Lower leg skin (tissue), 3 donors: ENCODE results near the gene DBH.

Source experiments
- POLR2A ChIP-seq, 2 donors: fragments of 450-650 bp; IDR thresholded peaks; one replicate each; pipeline ENCODE4 v1.6.1; 2016 to 2017; ENCODE audit warnings: antibody characterized with exemption in 2 of 2, mild to moderate bottlenecking in 1 of 2, moderate library complexity in 1 of 2
- TF ChIP-seq, protein P1 (sequence below), 3 donors: fragments of 450-650 bp; IDR thresholded peaks; one replicate each; pipeline ENCODE4 v1.5.1; 2016; ENCODE audit warnings: antibody characterized with exemption in 3 of 3, mild to moderate bottlenecking in 3 of 3, moderate library complexity in 2 of 3

- TF ChIP-seq, protein P1, sequence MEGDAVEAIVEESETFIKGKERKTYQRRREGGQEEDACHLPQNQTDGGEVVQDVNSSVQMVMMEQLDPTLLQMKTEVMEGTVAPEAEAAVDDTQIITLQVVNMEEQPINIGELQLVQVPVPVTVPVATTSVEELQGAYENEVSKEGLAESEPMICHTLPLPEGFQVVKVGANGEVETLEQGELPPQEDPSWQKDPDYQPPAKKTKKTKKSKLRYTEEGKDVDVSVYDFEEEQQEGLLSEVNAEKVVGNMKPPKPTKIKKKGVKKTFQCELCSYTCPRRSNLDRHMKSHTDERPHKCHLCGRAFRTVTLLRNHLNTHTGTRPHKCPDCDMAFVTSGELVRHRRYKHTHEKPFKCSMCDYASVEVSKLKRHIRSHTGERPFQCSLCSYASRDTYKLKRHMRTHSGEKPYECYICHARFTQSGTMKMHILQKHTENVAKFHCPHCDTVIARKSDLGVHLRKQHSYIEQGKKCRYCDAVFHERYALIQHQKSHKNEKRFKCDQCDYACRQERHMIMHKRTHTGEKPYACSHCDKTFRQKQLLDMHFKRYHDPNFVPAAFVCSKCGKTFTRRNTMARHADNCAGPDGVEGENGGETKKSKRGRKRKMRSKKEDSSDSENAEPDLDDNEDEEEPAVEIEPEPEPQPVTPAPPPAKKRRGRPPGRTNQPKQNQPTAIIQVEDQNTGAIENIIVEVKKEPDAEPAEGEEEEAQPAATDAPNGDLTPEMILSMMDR (IDR thresholded peaks at IDR 0.05) = no peak
- no peak for TF ChIP-seq POLR2A (IDR thresholded peaks at IDR 0.05)
Observed at GRCh38 chr9:133597316-133597957, 38.7 kb upstream of the DBH start.
